PC-3 (cell line): ENCODE measurements around the gene RAG1.

Experiments
- CTCF ChIP-seq: fragments of 300-600 bp; sonication (generic); conservative IDR thresholded peaks from 2 replicates; pipeline ENCODE4 v1.5.1; 2017; ENCODE audit warnings: antibody characterized with exemption, low read depth, mild to moderate bottlenecking, low read length
- EZH2 ChIP-seq: fragments of 300-600 bp; sonication (generic); IDR thresholded peaks from one replicate; pipeline ENCODE4 v1.6.1; 2017; ENCODE audit warnings: antibody characterized with exemption, mild to moderate bottlenecking, low read length; ENCODE audit not compliant: unreplicated experiment

GRCh38 chr11:36565031-36565610 is 2.7 kb upstream of the RAG1 start:
- TF ChIP-seq CTCF (no peak), EZH2 (no peak)
